Measurements from ENCODE around the gene ANAPC1. TPM values are rescaled to one million over a fixed set of nuclear protein-coding genes. Genes with fewer than 3 reads are reported as not detected.
A peak's percentile ranks its signal among the peaks of the same experiment; 100 is the strongest.

ANAPC1 gene
- total and polyA plus RNA-seq, 9 of the 15 experiments (the other 6 are each of a cell fraction or from before 2014, with no cell fraction given) = 14.0 to 126 (median 78.2) TPM

DNA sequence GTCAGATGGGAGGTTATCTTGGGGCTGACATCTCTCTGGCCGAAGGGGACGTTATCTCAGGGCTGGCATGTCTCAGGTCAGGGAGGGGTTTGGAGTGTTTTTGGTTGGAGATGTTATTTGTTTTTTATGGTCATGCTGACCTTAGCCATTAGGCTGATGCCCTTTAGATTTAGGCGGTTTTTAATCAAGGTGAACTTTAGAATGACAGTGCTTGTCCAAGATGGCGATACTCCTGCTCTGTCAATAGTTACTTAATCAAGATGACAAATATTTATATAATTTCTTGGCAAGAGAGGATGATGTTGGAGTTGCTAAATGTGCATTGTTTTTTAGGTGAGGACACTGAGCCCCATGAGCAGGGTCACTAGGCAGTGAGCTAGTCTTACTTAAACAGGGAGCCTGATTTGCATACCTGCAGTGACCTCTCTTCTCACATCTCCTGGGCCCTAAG lies 48.9 kb upstream of the ANAPC1 start:
- Histone ChIP-seq H3K4me1 (replicated peaks in 1 of 2; ENCODE audit: control insufficient read depth in 2 of 2, insufficient read depth in 2 of 2, low read length in 2 of 2) (peaks cover under 1 to 5% of the 10 kb centered on the region in 2 experiments; a peak in 3 of 5 replicates), H4K20me1 (replicated peaks; ENCODE audit: control insufficient read depth, insufficient read depth, low read length) (no peaks in the 10 kb centered on the region), H3K9ac (ENCODE audit: insufficient read depth in 1 of 2, low read depth in 2 of 2, low read length in 2 of 2) (no peak overlapping the region), H3K27me3 (ENCODE audit: control insufficient read depth in 2 of 2, insufficient read depth in 2 of 2, low read length in 2 of 2) (peaks cover 0 to 10% of the 10 kb centered on the region in 2 experiments; a peak in 1 of 5 replicates), H2AFZ (ENCODE audit: low read depth, low read length) (no peak overlapping the region), H3K79me2 (ENCODE audit: control insufficient read depth, insufficient read depth, low read length) (no peaks in the 10 kb centered on the region), H3K9me3 (replicated peaks; ENCODE audit: control insufficient read depth, insufficient read depth, low read depth, low read length) (no peaks in the 10 kb centered on the region), H3K4me2 (ENCODE audit: insufficient read depth, low read length) (no peak overlapping the region), H3K9me1 (ENCODE audit: control insufficient read depth, insufficient read depth, low read length) (no peaks in the 10 kb centered on the region), H3K27ac (ENCODE audit: extremely low read depth, low read depth, low read length) (no peak overlapping the region), H3K4me3 (no peak overlapping the region), H3K36me3 (ENCODE audit: control insufficient read depth, insufficient read depth, low read length) (no peaks in the 10 kb centered on the region)
- intact Hi-C loops (cut with micrococcal nuclease) = no loop called here
- WGBS (ENCODE audit: insufficient coverage, low coverage, missing lambda C conversion rate) = 11% methylated on average over 4 of the region's 4 CpGs
- ATAC-seq (no peak), DNase-seq (ENCODE audit: extremely low read depth in 1 of 4, low spot score in 3 of 4) (no peak), FAIRE-seq (no peak)
- CTCF ChIA-PET (ENCODE audit: low intra/inter-chr PET ratio) = no interaction called here
- in situ Hi-C loops (cut with MboI) = no loop called here
- POLR2A ChIA-PET = no interaction called here
- BruUV-seq (replicated peaks) = no TSS peak
- TF ChIP-seq TBL1XR1 (IDR thresholded peaks at IDR 0.05; ENCODE audit: low read length in 2 of 2) (no peak), SMAD3 (CRISPR knock-in tag; conservative IDR thresholded peaks at IDR 0.05) (no peak), CBFA2T3 (IDR thresholded peaks at IDR 0.05) (peak; percentile 29; the same call in 1 of the 2 replicates), ESRRA (IDR thresholded peaks at IDR 0.05; ENCODE audit: borderline replicate concordance, low read depth) (peak; percentile 40; the same call in 1 of the 2 replicates)

DNA sequence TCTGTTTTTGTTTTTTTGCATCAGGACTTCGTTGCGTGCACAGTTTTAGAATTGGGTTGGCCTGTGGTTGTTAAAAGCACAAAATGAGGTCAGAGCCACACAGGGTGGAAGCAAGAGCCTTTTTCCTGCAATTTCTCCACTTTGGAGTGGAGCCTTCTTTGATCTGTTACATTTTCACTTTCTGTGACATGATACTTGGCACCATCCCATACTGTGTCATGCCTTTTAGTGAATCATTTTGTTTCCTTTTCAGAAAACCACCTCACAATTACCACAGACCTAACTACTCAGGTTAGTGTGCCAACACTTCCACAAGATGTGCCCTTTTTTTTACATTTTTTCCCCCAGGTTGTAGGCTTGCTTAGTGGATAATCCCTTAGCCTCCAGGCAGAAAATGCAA lies 46.9 kb upstream of the ANAPC1 start:
- no peak overlapping the region for H3K4me3 ChIP-seq
- BruUV-seq (replicated peaks) = no TSS peak
- ChIA-PET CTCF (ENCODE audit: low intra/inter-chr PET ratio) (no interaction called here), POLR2A (no interaction called here)
- TF ChIP-seq MAFK (IDR thresholded peaks at IDR 0.05; ENCODE audit: low read length) (no peak), SMARCE1 (IDR thresholded peaks at IDR 0.05) (no peak), HMG20B (CRISPR knock-in tag; IDR thresholded peaks at IDR 0.05) (no peak), MYC (IDR thresholded peaks at IDR 0.05; ENCODE audit: low read depth, low read length) (no peak), MYC (CRISPR knock-in tag; IDR thresholded peaks at IDR 0.05; ENCODE audit: borderline replicate concordance, low read depth) (no peak), DDX20 (tag; IDR thresholded peaks at IDR 0.05; ENCODE audit: low read depth) (no peak), NCOA6 (IDR thresholded peaks at IDR 0.05) (no peak)
- TF ChIP-seq, protein P1, sequence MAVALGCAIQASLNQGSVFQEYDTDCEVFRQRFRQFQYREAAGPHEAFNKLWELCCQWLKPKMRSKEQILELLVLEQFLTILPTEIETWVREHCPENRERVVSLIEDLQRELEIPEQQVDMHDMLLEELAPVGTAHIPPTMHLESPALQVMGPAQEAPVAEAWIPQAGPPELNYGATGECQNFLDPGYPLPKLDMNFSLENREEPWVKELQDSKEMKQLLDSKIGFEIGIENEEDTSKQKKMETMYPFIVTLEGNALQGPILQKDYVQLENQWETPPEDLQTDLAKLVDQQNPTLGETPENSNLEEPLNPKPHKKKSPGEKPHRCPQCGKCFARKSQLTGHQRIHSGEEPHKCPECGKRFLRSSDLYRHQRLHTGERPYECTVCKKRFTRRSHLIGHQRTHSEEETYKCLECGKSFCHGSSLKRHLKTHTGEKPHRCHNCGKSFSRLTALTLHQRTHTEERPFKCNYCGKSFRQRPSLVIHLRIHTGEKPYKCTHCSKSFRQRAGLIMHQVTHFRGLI (CRISPR knock-in tag; IDR thresholded peaks at IDR 0.05) = no peak
- TF ChIP-seq, protein P2, sequence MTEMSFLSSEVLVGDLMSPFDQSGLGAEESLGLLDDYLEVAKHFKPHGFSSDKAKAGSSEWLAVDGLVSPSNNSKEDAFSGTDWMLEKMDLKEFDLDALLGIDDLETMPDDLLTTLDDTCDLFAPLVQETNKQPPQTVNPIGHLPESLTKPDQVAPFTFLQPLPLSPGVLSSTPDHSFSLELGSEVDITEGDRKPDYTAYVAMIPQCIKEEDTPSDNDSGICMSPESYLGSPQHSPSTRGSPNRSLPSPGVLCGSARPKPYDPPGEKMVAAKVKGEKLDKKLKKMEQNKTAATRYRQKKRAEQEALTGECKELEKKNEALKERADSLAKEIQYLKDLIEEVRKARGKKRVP (CRISPR knock-in tag; IDR thresholded peaks at IDR 0.05) = no peak
- TF ChIP-seq, protein P3, sequence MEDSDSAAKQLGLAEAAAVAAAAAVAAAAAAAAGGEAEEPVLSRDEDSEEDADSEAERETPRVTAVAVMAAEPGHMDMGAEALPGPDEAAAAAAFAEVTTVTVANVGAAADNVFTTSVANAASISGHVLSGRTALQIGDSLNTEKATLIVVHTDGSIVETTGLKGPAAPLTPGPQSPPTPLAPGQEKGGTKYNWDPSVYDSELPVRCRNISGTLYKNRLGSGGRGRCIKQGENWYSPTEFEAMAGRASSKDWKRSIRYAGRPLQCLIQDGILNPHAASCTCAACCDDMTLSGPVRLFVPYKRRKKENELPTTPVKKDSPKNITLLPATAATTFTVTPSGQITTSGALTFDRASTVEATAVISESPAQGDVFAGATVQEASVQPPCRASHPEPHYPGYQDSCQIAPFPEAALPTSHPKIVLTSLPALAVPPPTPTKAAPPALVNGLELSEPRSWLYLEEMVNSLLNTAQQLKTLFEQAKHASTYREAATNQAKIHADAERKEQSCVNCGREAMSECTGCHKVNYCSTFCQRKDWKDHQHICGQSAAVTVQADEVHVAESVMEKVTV (CRISPR knock-in tag; IDR thresholded peaks at IDR 0.05) = no peak
- no peaks in the 10 kb centered on the region for H3K79me2 ChIP-seq (ENCODE audit: control insufficient read depth, insufficient read depth, low read length)
- WGBS (ENCODE audit: insufficient coverage, low coverage, missing lambda C conversion rate) = 4% methylated on average over 2 of the region's 2 CpGs
- H3K9me3 ChIP-seq (replicated peaks; ENCODE audit: control insufficient read depth, insufficient read depth, low read depth, low read length) = no peaks in the 10 kb centered on the region
- no peak overlapping the region for H3K9ac ChIP-seq (ENCODE audit: insufficient read depth in 1 of 2, low read depth in 2 of 2, low read length in 2 of 2)
- H3K27me3 ChIP-seq (ENCODE audit: control insufficient read depth in 2 of 2, insufficient read depth in 2 of 2, low read length in 2 of 2) = no peaks in the 10 kb centered on the region; a peak in 2 of 5 replicates
- in situ Hi-C loops (cut with MboI) (no loop called here), intact Hi-C loops (cut with micrococcal nuclease) (no loop called here)
- no peak overlapping the region for H2AFZ ChIP-seq (ENCODE audit: low read depth, low read length)
- ATAC-seq = no peak
- no peaks in the 10 kb centered on the region for H3K9me1 ChIP-seq (ENCODE audit: control insufficient read depth, insufficient read depth, low read length)
- no peak overlapping the region for H3K27ac ChIP-seq (ENCODE audit: extremely low read depth, low read depth, low read length)
- no peak for FAIRE-seq
- H3K36me3 ChIP-seq (ENCODE audit: control insufficient read depth, insufficient read depth, low read length) = no peaks in the 10 kb centered on the region
- DNase-seq (ENCODE audit: extremely low read depth in 1 of 4, low spot score in 3 of 4) = no peak
- H3K4me2 ChIP-seq (ENCODE audit: insufficient read depth, low read length) = no peak overlapping the region
- H3K4me1 ChIP-seq (replicated peaks in 1 of 2; ENCODE audit: control insufficient read depth in 2 of 2, insufficient read depth in 2 of 2, low read length in 2 of 2) = peaks cover 6 to 8% of the 10 kb centered on the region in 2 experiments; a peak in 3 of 5 replicates
- no peaks in the 10 kb centered on the region for H4K20me1 ChIP-seq (replicated peaks; ENCODE audit: control insufficient read depth, insufficient read depth, low read length)

Measured in K562 (cell line).